Measurements from ENCODE around the gene NCLN.
"Not testable (repeated sequence)": the region's sequence is repeated elsewhere in the genome, so short reads cannot be mapped to it uniquely, and the experiment has no call there.

NCLN gene

DNA sequence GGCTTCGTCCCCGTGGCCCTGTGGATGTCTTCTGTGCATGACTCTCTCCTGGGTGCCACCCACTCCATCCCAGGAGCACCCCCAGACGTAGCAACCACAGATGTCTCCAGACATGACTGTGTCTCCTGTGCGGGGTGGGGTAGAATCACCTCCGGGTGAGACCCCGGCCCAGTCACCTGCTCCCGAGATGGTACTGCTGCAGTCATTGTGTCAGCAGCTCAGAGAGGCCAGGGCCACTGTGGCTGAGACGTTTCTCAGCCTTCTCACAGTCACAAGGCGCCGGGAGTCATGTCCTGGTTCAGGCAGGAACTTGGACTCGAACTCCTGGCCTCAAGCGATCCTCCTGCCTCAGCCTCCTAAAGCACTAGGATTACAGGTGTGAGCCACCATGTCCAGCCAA lies 16.6 kb downstream of the NCLN start:
- TF ChIP-seq, protein P1, sequence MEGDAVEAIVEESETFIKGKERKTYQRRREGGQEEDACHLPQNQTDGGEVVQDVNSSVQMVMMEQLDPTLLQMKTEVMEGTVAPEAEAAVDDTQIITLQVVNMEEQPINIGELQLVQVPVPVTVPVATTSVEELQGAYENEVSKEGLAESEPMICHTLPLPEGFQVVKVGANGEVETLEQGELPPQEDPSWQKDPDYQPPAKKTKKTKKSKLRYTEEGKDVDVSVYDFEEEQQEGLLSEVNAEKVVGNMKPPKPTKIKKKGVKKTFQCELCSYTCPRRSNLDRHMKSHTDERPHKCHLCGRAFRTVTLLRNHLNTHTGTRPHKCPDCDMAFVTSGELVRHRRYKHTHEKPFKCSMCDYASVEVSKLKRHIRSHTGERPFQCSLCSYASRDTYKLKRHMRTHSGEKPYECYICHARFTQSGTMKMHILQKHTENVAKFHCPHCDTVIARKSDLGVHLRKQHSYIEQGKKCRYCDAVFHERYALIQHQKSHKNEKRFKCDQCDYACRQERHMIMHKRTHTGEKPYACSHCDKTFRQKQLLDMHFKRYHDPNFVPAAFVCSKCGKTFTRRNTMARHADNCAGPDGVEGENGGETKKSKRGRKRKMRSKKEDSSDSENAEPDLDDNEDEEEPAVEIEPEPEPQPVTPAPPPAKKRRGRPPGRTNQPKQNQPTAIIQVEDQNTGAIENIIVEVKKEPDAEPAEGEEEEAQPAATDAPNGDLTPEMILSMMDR (conservative IDR thresholded peaks at IDR 0.05; ENCODE audit: low read depth, low read length): no peak

DNA sequence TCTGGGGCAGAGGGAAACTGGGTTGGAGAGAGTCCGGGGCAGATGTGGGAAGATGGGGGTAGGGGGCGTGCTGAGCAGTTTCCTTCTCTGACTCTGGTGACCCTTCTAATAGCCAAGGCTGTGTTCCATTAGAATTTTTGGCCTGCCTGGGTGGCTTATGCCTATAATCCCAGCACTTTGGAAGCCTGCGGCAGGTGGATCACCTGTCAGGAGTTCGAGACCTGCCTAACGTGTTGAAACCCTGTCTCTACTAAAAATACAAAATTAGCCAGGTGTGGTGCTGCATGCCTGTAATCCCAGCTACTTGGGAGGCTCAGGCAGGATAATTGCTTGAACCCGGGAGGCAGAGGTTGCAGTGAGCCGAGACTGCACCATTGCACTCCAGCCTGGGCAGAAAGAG lies 17.2 kb downstream of the NCLN start:
- H3K4me3 ChIP-seq (IDR thresholded peaks at IDR 0.05; ENCODE audit: insufficient read depth, low read depth, low read length); H3K4me1 ChIP-seq (ENCODE audit: low read depth, poor library complexity, severe bottlenecking); H3K9ac ChIP-seq; H3K27ac ChIP-seq; H2AFZ ChIP-seq (ENCODE audit: low read depth); H3K36me3 ChIP-seq (ENCODE audit: insufficient read depth); H3K27me3 ChIP-seq (ENCODE audit: insufficient read depth, low read depth); H3K4me2 ChIP-seq; H4K20me1 ChIP-seq (ENCODE audit: insufficient read depth); H3K79me2 ChIP-seq (ENCODE audit: insufficient read depth, low read depth): not testable (repeated sequence)

More for the DNA sequence above, 16.6 kb downstream of the NCLN start:
- Histone ChIP-seq H3K4me2 (no peak overlapping the region), H3K4me1 (ENCODE audit: low read depth, poor library complexity, severe bottlenecking) (no peaks in the 10 kb centered on the region), H3K79me2 (ENCODE audit: insufficient read depth, low read depth) (no peaks in the 10 kb centered on the region), H2AFZ (ENCODE audit: low read depth) (no peak overlapping the region), H3K4me3 (IDR thresholded peaks at IDR 0.05; ENCODE audit: insufficient read depth, low read depth, low read length) (no peak overlapping the region), H3K27ac (no peak overlapping the region), H4K20me1 (ENCODE audit: insufficient read depth) (no peaks in the 10 kb centered on the region), H3K9ac (no peak overlapping the region), H3K36me3 (ENCODE audit: insufficient read depth) (no peaks in the 10 kb centered on the region), H3K27me3 (ENCODE audit: insufficient read depth, low read depth) (no peaks in the 10 kb centered on the region)

DNA sequence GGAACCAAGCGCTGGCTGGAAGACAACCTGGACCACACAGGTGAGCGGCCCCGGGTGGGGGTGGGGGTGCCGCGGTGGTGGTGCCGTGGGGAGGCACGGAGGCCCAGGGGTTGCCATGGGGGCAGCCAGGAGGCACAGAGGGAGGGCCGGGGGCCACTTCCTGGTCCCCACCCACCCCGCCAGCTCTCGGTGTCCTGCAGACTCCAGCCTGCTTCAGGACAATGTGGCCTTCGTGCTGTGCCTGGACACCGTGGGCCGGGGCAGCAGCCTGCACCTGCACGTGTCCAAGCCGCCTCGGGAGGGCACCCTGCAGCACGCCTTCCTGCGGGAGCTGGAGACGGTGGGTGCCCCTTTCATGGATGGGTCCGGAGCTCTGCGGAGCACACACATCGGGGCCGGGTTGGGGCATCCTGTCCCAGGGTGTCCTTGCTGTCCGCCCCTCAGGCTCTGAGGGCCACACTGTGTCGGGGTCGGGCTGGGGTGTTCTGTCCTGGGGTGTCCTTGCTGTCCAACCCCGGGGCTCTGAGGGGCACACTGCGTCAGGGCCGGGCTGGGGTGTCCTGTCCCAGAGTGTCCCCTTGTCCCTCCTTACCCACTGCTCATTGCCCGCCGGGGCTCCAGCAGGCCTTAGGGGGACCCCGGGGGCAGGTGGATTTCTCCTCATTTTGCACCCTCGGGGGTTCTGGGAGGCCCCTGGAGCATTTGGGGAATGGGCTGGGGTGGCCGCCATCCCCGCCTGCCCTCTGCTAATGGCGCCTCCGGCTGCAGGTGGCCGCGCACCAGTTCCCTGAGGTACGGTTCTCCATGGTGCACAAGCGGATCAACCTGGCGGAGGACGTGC lies 18.3 kb downstream of the NCLN start:
- H3K36me3 ChIP-seq (ENCODE audit: insufficient read depth): no peaks in the 10 kb centered on the region
- no peak overlapping the region for H3K4me3 ChIP-seq (IDR thresholded peaks at IDR 0.05; ENCODE audit: insufficient read depth, low read depth, low read length)
- no peak overlapping the region for H3K27ac ChIP-seq
- H3K79me2 ChIP-seq (ENCODE audit: insufficient read depth, low read depth): no peaks in the 10 kb centered on the region
- H3K4me2 ChIP-seq: no peak overlapping the region
- H4K20me1 ChIP-seq (ENCODE audit: insufficient read depth): no peaks in the 10 kb centered on the region
- H3K27me3 ChIP-seq (ENCODE audit: insufficient read depth, low read depth): no peaks in the 10 kb centered on the region
- TF ChIP-seq, protein P1 (conservative IDR thresholded peaks at IDR 0.05; ENCODE audit: low read depth, low read length): no peak
- H2AFZ ChIP-seq (ENCODE audit: low read depth): no peak overlapping the region
- no peak overlapping the region for H3K9ac ChIP-seq
- H3K4me1 ChIP-seq (ENCODE audit: low read depth, poor library complexity, severe bottlenecking): no peaks in the 10 kb centered on the region

DNA sequence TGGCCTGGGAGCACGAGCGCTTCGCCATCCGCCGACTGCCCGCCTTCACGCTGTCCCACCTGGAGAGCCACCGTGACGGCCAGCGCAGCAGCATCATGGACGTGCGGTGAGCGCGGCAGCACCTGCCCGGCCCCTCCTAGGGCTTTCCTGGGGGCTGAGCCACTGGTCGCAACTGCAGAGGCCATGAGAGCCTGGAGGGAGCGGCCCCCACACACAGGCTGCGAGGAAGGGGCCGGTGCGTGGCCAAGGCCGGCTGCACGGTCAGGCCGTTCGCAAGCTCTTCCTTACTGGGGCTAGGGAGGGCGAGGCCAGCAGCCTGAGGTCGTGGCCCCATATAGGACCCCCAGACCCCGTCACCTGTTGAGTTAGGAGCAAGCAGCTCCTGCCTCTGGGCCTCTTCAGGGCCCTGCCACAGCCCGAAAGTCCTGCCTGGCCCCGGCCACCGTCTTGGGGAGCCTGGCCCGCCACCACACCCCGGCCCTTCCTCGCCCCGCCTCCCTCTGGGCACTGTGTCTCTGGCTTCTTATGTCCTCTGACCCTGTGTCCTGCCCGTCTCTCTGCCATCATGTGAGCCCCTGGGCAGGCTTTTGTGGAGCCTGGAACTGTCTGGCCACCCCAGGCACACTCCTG lies 19.0 kb downstream of the NCLN start:
- no peaks in the 10 kb centered on the region for H3K79me2 ChIP-seq (ENCODE audit: insufficient read depth, low read depth)
- TF ChIP-seq, protein P1 (conservative IDR thresholded peaks at IDR 0.05; ENCODE audit: low read depth, low read length): no peak
- no peak overlapping the region for H3K4me3 ChIP-seq (IDR thresholded peaks at IDR 0.05; ENCODE audit: insufficient read depth, low read depth, low read length)

More for the DNA sequence above, 19.0 kb downstream of the NCLN start:
- Histone ChIP-seq H3K27me3 (ENCODE audit: insufficient read depth, low read depth) (no peaks in the 10 kb centered on the region), H3K36me3 (ENCODE audit: insufficient read depth) (no peaks in the 10 kb centered on the region), H3K9ac (no peak overlapping the region), H2AFZ (ENCODE audit: low read depth) (no peak overlapping the region), H3K4me2 (no peak overlapping the region), H3K27ac (no peak overlapping the region), H4K20me1 (ENCODE audit: insufficient read depth) (no peaks in the 10 kb centered on the region), H3K4me1 (ENCODE audit: low read depth, poor library complexity, severe bottlenecking) (no peaks in the 10 kb centered on the region)
